NCI-H345 treated with DMSO at 0.1 percent for 48 hours (cell line): ENCODE results near the gene ADRB1.

Experiments
- DNase-seq: peaks from one replicate; lab custom pipeline; 2025; ENCODE audit not compliant: unreplicated experiment; lab: John Stamatoyannopoulos, UW

ADRB1 gene

DNA sequence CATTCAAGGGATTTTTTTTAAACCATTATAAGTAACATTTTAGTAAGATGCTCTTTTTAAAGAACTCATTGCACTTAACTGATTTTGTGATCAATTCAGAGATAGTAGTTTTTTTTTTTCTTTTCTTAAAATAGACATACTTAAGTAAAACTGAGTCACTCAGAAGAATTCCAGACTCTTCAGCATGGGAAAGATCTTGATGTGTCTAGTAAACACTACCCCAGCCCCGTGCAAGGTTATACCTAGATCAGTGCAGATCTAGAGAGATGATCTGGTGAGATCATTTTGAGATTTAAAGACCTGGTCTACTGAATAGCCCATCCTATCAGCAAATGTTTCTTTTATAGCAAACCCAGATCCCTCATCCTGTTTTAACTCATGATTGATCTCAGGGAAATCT lies 8.6 kb downstream of the ADRB1 start:
- no peak for DNase-seq

- no peak for DNase-seq
Measured at GRCh38 chr10:114053946-114054345, 10.3 kb downstream of the ADRB1 start.

DNA sequence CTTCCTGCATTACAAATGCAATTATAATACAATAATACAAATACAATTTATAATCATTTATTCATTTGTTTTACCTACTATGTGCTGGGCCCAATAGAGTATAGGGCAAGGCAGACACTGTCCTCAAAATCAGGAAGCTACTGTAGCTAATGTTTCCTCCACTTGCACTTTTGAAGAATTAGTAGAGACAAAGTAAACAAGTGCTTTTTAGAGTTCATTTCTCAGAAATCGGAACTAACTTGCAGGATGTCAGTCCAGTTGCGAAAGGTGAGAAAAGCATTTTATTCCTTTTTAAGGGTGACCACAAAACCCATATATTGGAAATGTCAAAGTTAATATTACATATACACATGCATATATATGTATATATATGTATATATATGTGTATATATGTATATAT lies 14.2 kb downstream of the ADRB1 start:
- DNase-seq: no peak

DNA sequence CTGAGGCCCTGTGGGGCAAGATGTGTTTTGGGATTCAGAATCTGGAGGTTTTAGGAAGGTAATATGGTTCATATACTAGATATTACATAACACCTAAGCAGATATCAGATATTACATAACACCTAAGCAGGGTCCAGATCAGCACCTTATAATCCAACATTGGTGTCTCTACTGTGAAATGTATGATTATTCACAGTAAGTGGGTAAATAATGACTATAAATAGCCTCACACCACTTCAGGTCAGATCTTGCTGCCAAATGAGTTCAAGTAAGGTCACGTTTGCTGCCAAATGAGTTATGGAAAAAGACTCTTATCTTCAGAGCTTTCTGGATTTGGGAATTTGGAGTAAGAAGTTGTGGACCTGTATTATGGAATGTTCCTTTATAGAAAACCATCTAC lies 14.6 kb downstream of the ADRB1 start:
- DNase-seq: no peak

DNA sequence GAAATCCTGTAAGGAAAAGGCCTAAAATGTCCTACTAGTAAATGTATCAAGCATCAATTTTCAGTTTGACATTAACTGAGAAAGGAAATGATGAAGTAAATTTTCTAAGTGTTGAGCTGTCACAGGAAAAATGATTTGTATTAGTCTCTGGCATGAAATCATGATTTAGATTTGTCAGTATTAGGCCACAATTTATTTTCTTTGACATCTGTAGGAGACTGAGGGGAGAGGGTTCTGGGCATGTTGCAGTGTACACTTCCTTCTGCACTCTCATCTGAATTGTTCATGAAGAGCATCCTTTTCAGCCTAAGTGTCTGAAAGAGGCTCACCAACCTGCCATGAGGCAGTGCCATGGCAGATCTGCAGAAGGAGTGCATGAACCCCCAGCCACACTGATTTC lies 15.9 kb downstream of the ADRB1 start:
- DNase-seq: no peak

GRCh38 chr10:114060456-114060855 lies 16.8 kb downstream of the ADRB1 start:
- DNase-seq: no peak

DNA sequence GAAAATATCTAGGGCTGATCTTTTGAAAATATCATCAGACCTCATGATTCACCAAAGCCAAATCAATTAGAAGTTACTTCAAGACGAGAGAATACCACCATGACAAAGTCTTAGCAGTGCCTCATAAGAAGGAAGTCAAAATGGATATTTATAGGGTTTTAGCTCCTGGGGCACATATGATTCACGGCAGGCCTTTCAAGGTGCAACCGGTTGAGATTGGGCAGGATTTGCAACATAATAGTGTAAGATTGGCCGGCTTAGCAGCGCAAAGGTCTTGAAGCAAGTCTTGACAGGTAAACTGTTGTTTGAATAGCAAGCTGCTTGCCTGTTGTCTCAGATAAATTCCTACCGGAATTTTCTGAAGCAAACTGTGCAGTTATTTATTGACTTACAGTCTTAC lies 17.5 kb downstream of the ADRB1 start:
- no peak for DNase-seq

GRCh38 chr10:114061789-114062188 lies 18.1 kb downstream of the ADRB1 start:
- no peak for DNase-seq

- DNase-seq: no peak
Measured at GRCh38 chr10:114064151-114065048, 20.7 kb downstream of the ADRB1 start.

DNA sequence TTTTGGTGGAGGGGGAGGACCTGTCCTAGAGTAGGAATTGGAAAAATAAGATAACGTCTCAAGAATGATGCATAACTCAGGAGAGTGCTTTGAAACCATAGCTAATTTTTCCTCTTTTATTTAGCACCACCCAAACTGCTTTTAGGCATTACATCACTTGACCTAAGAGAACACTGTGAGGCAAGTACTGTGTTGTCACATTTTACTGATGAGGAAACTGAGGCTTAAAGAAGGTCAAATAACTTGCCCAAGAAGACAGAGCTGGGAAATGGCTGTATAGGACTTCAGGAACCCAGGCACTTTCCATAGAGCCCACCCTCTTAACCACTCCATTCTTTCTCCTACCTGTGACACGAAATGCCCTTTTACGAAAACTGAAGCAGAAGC lies 21.4 kb downstream of the ADRB1 start:
- no peak for DNase-seq

DNA sequence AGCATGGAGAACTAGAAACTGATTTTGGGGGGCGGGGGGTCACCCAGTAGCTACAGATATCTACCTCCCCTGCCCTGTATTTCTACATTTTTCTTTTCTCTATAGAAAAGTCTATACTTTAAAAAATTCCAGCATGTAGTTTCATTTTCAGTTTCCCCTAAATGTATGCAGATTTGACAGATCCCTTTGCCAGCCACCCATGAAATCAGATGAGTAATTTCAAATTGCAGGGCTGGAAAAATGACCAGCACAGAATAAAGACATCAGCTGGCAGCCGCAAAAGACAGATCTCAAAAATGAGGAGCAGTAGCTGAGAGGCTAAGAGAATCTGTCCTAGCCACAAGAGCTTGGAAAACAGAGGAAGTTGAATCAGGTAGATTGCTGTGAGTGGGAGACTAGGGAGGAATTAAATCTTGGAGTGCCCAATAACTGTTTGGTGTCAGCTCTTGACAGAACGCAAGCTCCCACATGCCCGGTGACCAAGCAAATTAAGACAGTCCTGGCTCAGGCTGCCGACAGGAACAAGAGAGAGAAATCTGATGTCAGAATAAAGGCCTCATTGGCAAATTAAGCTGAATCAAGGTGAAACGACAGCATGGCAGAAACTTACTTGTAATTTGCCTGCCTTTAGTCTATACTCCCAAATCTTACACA lies 24.5 kb downstream of the ADRB1 start:
- DNase-seq: no peak

DNA sequence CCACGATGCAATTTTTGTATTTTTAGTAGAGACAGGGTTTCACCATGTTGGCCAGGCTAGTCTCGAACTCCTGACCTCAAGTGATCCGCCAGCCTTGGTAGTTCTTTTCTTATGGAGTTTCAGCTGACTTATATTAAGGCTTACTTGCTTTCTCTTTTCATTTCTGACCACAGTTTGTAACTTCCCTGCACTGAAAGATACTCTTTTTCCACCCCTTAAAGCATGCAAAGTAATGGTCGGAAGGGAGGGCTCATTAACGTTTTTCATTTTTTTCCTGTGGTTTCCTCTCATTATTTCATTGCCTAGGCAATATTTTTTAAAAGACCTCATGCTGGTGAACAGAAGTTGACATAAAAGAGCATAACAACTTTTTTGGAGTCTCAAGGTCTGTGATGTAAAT lies 27.0 kb downstream of the ADRB1 start:
- no peak for DNase-seq

- no peak for DNase-seq
Measured at GRCh38 chr10:114071178-114071577, 27.5 kb downstream of the ADRB1 start.

DNA sequence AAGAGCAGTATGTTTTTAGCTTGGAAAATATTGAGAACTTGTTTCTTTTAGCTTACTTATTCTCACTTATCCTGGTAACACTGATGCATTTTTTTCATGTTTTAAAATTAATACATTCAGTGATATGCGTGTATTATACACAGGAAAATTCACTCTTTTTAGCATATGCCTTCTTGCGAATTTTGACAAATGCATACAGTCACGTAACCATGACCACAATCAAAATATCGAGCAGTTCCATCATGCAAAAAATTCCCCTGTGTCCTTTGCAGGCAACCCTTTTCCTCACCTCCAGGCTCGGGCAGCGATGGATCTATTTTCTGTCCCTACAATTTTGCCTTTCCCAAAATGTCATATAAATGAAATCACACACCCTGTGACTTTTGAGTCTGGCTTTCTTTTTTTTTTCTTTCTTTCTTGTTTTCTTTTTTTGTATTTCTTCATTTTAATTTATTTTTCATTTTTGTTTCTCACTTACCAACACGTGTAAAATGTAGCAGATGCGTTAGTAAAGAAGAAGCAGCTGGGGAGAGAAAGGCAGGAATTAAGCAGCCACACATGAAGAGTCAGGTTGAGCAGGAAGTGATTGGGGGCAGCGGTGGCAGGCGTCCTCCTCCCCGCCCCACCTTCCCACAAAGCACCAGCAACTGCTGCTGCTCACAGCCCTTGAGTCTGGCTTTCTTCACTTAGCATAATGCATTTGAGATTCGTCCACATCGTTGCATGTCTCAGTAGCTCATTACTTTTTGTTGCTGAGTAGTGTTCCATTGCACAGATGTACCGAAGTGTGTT lies 29.9 kb downstream of the ADRB1 start:
- no peak for DNase-seq

DNA sequence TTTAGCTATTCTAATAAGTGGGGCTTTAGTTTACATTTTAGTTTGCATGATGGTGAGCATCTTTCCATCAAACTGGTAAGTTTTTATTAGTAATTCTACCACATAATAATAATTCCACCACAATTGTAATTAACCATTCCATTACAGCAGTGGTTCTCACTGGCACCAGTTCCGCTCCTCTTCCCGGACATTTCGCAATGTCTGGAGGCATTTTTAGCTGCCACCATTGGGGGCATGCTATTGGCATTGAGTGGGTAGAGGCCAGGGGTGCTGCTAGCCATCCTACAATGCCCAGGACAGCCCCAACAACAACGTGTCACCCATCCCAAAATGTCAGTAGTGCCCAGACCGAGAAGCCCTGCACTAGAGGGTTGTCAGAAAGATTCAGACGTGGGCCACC lies 31.4 kb downstream of the ADRB1 start:
- DNase-seq: no peak

- DNase-seq: no peak
Measured at GRCh38 chr10:114077347-114077746, 33.7 kb downstream of the ADRB1 start.

GRCh38 chr10:114077815-114078219 lies 34.2 kb downstream of the ADRB1 start:
- DNase-seq: no peak

GRCh38 chr10:114078346-114078745 lies 34.7 kb downstream of the ADRB1 start:
- no peak for DNase-seq

DNA sequence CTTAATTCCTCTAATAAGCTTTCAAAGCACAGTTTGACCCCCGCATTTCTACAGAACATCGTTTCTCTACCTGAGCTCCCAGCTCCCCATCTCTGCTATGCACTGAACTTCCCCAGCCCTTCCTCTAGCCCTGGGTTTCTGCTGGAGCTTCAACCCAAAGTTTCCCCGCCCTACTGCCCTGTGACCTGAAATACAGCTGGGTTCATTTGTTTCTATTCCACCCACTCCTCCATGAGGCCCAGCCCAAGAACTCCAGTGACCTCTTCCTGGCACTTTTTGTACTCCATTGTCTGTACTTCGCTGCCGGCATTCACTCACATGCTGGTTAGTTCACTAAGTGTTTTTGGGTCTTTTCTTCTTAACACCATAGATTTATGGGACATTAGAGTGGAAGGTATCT lies 35.8 kb downstream of the ADRB1 start:
- no peak for DNase-seq

DNA sequence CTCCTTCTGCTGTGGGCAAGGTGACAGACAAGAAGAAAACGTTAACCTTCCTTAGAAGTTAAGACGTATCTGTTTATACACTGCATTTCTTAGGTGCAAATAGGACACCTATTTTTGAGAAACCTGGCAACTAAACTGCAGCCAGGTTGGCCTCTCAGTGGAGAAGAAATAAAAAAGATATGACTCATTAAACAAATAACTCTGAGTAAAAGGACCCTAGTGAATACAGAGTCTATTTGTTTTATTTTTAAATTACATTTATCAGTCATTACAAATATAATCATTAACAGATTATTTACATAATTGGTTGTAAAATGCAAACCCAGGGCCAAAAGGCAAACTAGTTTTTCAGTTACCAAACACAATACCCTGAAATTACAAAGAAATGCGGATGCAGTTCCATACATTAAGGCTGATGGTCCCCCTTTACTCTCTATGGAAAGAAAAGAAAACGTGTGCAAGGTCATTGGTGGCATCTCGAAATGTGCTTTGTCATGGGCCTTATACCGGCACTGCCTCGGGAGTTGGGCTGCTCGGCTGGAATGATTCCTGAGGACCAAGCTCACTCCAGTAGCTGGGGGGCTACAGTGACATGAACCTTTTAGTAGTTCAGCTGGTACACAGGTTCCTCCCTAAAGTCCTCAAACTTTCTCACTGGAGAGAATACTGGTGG lies 38.4 kb downstream of the ADRB1 start:
- no peak for DNase-seq

DNA sequence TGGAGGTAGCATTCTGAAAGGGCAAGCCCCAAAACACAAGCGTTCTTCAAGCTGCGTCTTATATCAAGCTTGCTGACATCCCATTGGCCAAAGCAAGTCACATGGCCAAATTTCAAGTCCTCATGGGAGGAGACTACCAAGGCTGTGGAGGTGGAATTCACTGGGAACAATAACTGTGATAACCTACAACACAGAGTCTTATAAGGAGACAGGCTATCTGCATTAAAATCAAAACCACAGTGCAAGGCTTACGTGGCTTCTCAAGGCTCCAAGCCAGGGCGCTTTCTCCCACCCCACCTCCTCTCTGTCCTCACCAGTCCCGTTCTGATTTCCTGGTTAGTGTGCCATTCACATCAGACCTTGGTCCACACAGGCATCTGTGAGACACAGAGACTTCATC lies 39.4 kb downstream of the ADRB1 start:
- DNase-seq: no peak
